GM19025 (cell line): ENCODE data around the gene PGM2.
"Not testable (repeated sequence)": the region's sequence is repeated elsewhere in the genome, so short reads cannot be mapped to it uniquely, and the experiment has no call there.

Experiments used
- ATAC-seq: cut with Tn5 transposase; IDR thresholded peaks from one replicate; pipeline ENCODE4 v1.9.1; 2021; ENCODE audit warnings: mild to moderate bottlenecking, low read depth, moderate library complexity; ENCODE audit not compliant: unreplicated experiment

Gene PGM2

DNA sequence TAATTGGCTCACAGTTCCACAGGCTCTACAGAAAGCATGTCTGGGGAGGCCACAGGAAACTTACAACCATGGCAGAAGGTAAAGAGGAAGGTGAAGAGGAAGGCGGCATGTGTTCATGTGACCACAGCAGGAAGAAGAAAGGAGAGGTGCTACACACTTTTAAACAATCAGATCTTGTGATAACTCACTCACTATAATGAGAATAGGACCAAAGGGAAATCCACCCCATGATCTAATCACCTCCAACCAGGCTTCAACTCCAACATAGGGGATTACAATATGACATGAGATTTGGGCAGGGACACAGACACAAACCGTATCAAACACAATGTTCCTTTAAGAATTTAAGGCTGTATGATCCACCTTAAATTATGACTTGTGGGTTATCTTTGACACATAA, 10.5 kb upstream of the PGM2 start:
- no peak for ATAC-seq

DNA sequence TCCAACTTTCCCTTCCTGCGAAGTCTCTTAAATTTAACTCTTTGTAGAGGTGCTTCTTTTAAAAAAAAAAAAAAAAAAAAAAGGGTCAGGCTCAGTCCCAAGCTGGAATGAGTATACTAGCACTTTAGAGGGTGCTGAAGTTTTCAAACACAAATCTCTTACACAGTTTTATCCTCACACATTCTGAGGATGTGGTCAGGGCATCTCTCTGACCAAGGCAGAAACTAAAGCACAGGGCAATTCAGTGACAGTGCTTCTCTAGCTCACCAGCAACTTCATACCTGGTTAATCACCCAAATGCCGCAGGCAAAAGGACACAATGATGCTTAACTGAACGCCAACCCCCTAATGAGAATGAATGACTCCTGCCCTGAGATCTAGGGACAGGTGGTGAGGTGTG, 9.8 kb upstream of the PGM2 start:
- no peak for ATAC-seq

DNA sequence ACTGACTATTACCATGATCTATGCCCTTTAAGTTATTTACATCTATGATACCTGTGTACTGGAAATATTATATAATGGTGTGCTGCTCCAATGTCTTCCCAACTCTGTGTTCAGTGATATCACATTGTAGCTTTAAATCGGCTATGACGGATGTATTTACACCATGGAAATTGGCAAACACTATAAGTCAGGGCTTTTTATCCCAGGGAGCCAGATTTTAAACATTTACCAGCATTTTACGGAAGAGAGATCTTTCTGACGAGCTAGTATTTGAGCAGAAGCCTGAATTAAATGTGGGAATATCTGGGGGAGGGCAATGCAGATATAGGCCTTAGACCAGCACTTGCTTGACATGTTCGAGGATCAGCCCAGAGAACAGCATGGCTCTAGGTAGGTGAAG, 7.7 kb upstream of the PGM2 start:
- ATAC-seq: no peak

DNA sequence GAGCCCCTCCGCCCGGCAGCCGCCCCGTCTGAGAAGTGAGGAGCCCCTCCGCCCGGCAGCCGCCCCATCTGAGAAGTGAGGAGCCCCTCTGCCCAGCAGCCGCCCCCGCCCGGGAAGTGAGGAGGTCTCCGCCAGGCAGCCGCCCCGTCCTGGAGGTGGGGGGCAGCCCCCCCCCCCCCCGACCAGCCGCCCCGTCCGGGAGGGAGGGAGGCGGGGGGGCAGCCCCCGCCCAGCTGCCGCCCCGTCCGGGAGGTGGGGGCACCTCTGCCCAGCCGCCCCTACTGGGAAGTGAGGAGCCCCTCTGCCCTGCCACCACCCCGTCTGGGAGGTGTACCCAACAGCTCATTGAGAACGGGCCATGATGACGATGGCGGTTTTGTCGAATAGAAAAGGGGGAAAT, 6.0 kb upstream of the PGM2 start:
- ATAC-seq: not testable (repeated sequence)

DNA sequence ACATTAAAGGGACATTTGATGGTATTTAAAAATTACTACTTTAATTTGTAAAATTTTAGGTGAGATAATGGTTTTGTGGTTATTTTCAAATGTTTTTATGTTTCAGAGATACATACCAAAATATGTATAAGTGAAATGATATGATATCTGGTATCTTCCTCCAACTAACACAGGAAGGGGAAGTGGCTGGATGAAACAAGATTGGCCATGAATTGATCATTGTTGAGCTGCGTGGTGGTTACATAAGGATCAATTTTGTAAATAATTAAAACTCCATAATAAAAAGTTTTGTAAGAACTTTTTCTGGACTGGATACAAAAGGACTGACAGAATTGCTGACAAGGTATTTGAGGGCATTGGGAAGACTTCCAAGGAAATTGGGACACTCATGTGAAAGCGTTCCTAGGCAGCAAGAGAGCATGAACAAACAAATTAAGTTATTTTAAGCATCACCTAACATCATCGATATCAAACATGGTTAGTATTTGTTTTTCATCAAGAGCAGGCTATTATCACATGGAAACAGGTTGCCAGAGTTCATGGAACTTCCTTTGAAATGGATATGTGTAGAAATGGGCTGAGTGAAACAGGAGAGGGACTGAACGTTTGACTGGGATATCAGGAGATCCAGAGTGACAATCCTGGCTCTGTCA, 4.4 kb upstream of the PGM2 start:
- ATAC-seq: no peak

GRCh38 chr4:37825501-37825900, 985 bp upstream of the PGM2 start:
- not testable (repeated sequence) for ATAC-seq

DNA sequence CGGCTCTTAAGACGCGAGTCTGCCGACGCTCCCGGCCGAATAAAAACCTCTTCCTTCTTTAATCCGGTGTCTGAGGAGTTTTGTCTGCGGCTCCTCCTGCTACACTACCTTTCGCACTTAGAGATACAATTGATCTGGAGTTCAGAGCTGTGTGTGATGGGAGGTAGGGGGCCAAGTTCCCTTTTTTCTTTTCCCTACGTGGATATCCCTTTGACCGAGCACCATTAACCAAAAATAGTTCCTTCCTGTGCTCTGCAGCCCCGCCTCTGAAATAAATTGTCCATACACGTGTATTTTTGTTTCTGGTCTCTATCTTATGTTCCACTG, 555 bp upstream of the PGM2 start:
- peak; percentile 3 for ATAC-seq

GRCh38 chr4:37827030-37827685, 672 bp downstream of the PGM2 start:
- peak; percentile 32 for ATAC-seq

DNA sequence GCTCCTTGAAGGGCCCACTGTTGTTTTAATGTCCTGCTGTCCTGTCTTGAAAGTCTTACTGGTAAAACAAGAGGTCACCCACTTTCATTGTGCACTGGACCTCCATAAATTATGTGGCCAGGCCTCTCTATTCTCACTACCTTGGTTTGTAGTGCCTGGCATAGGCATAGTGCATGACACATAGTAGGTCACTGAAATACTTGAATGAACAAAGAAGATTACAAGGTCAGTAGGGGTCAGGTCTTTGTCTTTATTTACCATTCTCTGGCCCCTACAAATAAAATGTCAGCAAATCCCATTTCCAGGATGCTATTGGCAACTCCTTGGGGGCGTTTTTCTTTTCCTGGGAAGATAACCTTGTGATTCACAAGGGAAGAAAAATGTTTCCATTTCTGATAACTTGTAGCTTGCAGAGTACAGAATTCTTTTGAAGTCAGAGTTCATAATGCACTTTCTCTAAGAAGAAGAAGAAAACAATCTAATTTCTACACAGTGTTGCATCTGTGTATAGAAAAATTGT, 1.4 kb downstream of the PGM2 start:
- no peak for ATAC-seq

- no peak for ATAC-seq
Observed at GRCh38 chr4:37828843-37829242, 2.4 kb downstream of the PGM2 start.

DNA sequence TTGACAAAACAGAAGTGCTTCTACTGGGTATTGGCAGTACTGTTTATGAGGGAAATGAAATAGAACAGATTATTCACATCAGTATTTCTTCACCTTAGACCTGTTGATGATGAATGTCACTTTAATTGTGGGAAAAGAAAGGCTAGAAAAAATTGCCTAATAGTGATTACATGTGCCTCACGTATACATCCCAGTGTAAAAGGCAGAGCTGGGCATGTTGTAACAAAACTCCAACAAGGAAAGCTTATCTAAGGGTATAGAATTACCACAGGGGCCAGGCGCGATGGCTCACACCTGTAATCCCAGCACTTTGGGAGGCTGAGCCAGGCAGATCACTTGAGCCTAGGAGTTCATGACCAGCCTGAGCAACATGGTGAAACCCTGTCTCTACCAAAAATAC, 4.2 kb downstream of the PGM2 start:
- ATAC-seq: no peak

GRCh38 chr4:37835031-37835430, 8.5 kb downstream of the PGM2 start:
- no peak for ATAC-seq

DNA sequence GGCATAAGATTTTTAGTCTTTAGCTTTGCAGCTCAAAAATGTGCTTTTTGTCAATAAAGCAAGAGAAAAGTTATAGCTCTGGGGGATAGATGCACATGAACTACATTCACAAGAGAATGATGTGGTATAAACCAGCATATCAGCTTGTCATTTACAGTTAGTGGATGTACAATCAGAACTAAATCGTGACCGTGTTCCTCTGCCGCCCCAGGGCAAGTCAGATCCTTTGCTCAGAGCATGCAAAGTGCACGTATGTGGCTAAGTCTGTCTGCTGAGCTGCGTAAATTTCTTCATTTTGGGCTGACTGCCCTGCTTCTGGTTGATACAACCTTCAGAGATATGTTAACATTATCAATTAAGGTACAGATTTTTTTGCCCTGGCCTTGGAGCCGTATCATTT, 9.3 kb downstream of the PGM2 start:
- no peak for ATAC-seq

- ATAC-seq: no peak
Observed at GRCh38 chr4:37836274-37836673, 9.8 kb downstream of the PGM2 start.

GRCh38 chr4:37836838-37837440, 10.5 kb downstream of the PGM2 start:
- ATAC-seq: no peak

GRCh38 chr4:37837446-37837845, 11.0 kb downstream of the PGM2 start:
- ATAC-seq: no peak

GRCh38 chr4:37839426-37839825, 12.9 kb downstream of the PGM2 start:
- ATAC-seq: no peak

GRCh38 chr4:37844204-37844603, 17.7 kb downstream of the PGM2 start:
- ATAC-seq: no peak

- ATAC-seq: no peak
Observed at GRCh38 chr4:37845201-37845600, 18.7 kb downstream of the PGM2 start.

DNA sequence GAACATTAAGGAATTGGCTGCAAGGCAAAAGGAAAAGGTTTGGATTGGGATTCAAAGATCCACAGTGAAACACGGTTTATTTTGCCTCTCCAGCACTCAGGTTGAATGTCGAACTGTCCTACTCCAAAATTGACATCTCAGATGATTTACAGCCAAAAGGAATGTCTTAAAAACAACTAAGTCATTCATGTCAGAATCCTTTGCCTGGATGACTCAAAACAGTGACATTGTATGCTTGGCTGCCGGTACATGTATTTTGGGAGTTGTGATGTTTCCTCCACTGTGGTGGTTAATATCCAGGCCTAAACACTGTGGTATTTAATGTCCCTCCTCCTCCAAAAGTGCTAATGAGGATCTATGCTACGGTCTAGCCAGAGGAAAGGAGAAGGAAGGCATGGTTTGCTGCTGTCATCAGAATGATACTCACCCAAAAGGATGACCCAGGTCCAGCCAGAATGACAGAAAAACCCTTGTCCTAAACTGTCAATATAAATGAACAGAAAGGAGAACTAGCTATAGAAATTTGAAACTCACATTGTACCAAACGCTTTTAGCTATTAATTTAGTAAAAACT, 20.9 kb downstream of the PGM2 start:
- ATAC-seq: no peak

- no peak for ATAC-seq
Observed at GRCh38 chr4:37852376-37852775, 25.9 kb downstream of the PGM2 start.

DNA sequence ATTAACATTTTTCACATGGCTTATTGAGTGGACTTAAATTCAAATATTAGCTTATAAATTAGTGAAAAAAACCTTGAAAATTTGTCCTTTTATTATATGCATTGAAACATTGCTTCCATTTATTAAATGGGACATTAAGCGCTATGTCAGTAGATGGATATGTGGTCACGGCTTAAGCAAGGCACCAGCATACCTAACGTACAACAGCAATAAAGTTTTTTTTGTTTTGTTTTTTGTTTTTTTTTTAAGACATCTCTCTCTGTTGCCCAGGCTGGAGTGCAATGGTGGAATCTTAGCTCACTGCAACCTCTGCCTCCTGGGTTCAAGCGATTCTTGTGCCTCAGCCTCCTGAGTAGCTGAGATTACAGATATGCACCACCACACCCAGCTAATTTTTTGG, 31.6 kb downstream of the PGM2 start:
- ATAC-seq: no peak
